ENCODE measurements around the gene OSBP.
"Not testable (repeated sequence)": the region's sequence is repeated elsewhere in the genome, so short reads cannot be mapped to it uniquely, and the experiment has no call there.

OSBP gene, protein sequence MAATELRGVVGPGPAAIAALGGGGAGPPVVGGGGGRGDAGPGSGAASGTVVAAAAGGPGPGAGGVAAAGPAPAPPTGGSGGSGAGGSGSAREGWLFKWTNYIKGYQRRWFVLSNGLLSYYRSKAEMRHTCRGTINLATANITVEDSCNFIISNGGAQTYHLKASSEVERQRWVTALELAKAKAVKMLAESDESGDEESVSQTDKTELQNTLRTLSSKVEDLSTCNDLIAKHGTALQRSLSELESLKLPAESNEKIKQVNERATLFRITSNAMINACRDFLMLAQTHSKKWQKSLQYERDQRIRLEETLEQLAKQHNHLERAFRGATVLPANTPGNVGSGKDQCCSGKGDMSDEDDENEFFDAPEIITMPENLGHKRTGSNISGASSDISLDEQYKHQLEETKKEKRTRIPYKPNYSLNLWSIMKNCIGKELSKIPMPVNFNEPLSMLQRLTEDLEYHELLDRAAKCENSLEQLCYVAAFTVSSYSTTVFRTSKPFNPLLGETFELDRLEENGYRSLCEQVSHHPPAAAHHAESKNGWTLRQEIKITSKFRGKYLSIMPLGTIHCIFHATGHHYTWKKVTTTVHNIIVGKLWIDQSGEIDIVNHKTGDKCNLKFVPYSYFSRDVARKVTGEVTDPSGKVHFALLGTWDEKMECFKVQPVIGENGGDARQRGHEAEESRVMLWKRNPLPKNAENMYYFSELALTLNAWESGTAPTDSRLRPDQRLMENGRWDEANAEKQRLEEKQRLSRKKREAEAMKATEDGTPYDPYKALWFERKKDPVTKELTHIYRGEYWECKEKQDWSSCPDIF

DNA sequence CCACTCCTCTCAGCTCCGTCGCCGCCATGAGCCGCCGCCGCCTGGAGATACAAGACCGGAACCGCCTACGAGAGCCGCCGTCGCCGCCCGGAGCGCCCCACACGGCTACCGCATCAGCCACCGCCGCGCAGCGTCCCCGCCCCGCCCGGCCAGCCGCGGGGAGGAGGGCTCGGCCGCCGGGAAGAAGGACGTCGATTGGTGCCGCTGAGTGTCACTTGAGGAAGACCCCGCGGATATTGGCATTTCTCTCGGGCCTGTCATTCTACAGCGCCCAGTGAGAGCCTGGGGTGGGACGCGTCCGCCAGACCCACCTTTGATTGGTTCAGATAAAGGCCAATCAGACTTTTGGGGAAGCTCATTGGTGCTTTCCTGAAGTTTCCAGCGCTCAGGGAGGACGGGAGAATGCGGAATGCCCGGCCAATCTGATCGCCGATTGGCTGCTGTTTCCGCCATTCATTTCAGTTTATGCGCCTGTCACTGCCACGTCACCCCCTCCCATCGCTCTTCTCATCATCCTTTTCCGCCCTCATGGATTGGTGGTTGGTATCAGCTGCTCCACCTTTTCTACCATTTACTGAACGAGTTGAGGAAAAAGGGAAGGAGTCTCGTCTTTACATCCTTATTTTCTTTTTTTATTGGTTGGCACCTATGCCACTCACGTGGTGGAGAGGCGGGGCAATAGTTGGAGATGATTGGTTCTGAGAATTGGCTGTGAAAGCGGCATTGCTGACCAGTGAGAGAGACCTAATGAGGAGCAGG is at the start of gene OSBP:
OSBP (minus strand) TSS at position 138 of the 759 bp plus-strand sequence; CDS start at position 28, 110 bp downstream.
- H3K27me3 Mint-ChIP-seq = no peaks in the 10 kb centered on the region
- H3K27ac Mint-ChIP-seq = peak within 1 kb of the TSS; percentile 98
- intact Hi-C loops (cut with micrococcal nuclease) = loop anchor here (1.0 to 10.0 kb wide), 3 partner anchors 53 to 189 kb away; partner anchors contain the start of gene PATL1
- H3K4me3 Mint-ChIP-seq = peak within 1 kb of the TSS; percentile 89
- no peaks in the 10 kb centered on the region for H3K9me3 Mint-ChIP-seq
- H3K36me3 Mint-ChIP-seq (ENCODE audit: low read depth) = peaks cover 23% of the 10 kb centered on the region
- peaks cover 40% of the 10 kb centered on the region for H3K4me1 Mint-ChIP-seq (ENCODE audit: low read depth)

DNA sequence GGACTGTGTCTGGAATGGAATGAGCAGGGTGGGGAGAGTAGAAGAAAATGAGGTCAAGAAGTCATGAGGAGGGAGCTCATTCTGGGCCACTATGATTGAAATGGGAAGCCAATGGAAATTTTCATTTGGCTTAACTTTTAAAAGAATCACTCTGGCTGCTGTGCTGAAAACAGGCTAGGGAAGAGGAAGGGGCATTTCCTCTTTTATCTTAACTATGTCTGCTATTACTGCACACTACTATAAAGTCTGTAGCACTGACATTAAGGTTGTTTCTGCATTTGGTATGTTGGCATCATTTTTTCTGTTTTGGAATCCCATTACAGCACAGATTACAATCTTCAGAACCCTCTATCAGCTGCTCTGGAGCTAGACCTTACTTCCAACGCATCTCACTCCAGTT is 45.0 kb upstream of the OSBP start:
- peaks cover 70% of the 10 kb centered on the region for H3K36me3 Mint-ChIP-seq (ENCODE audit: low read depth)
- H3K4me1 Mint-ChIP-seq (ENCODE audit: low read depth) = peaks cover 32% of the 10 kb centered on the region
- peak overlapping the region; percentile 75 for H3K27ac Mint-ChIP-seq
- no peaks in the 10 kb centered on the region for H3K9me3 Mint-ChIP-seq
- no peaks in the 10 kb centered on the region for H3K27me3 Mint-ChIP-seq
- intact Hi-C loops (cut with micrococcal nuclease) = no loop called here
- H3K4me3 Mint-ChIP-seq = peak overlapping the region; percentile 30

DNA sequence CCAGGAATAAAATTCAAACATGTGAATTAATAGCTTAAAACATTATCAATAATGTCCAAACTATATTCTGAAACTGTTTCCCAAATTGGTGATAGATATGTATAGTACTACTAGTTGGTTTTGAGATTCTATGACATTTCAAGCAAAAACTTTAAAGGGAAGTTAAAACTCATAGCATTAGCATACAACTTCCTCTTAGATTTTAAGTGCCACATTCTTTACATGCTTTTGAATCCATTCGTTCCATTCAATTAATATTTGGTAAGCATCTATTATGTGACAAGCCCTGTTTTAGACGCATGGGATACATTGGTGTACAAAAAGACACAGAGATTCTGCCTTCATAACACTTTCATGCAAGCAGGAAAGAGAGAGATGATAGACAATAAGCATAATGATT is 44.4 kb upstream of the OSBP start:
- H3K4me1 Mint-ChIP-seq (ENCODE audit: low read depth) = peaks cover 27% of the 10 kb centered on the region
- peak overlapping the region; percentile 75 for H3K27ac Mint-ChIP-seq
- H3K4me3 Mint-ChIP-seq = peak overlapping the region; percentile 30
- H3K36me3 Mint-ChIP-seq (ENCODE audit: low read depth) = peaks cover 70% of the 10 kb centered on the region
- no peaks in the 10 kb centered on the region for H3K27me3 Mint-ChIP-seq
- intact Hi-C loops (cut with micrococcal nuclease) = no loop called here
- no peaks in the 10 kb centered on the region for H3K9me3 Mint-ChIP-seq

DNA sequence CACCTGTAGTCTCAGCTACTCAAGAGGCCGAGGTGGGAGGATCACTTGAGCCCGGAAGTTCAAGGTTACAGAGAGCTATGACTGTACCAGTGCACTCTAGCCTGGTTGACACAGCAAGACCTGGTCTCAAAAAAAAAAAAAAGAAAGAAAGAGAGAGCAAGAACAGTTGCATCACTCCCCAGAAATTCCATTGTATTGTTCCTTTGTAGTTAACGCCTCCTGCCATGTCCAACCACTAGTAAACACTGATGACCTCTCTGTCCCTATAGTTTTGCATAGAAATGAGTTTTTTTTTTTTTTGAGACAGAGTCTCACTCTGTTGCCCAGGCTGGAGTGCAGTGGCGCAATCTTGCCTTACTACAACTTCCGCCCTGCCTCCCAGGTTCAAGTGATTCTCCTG is 42.5 kb upstream of the OSBP start:
- Mint-ChIP-seq H3K36me3 (ENCODE audit: low read depth) (peaks cover 77% of the 10 kb centered on the region), H3K27me3 (no peaks in the 10 kb centered on the region), H3K9me3 (no peaks in the 10 kb centered on the region), H3K4me1 (ENCODE audit: low read depth) (peaks cover 22% of the 10 kb centered on the region), H3K27ac (no peak overlapping the region), H3K4me3 (no peak overlapping the region)
- intact Hi-C loops (cut with micrococcal nuclease) = no loop called here

DNA sequence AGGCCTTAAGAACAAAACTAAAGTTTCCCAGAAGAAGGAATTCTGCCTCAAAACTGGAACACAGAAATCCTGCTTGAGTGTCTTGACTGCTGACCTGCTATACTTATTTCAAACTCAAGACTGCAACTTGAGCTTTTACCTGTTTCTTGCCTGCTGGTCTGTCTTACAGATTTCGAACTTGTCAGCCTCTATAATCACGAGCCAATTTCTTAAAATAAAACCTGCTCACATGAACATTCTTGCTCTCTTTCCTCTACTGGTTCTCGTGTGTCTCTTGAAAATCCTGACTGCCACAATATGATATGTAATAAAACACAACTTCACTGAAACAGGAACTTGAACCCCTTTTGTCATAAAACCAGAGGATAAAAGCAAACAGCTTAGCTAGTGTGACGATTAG is 39.3 kb upstream of the OSBP start:
- no peak overlapping the region for H3K4me3 Mint-ChIP-seq
- no peak overlapping the region for H3K27ac Mint-ChIP-seq
- intact Hi-C loops (cut with micrococcal nuclease) = no loop called here
- no peaks in the 10 kb centered on the region for H3K9me3 Mint-ChIP-seq
- peaks cover 7% of the 10 kb centered on the region for H3K4me1 Mint-ChIP-seq (ENCODE audit: low read depth)
- H3K36me3 Mint-ChIP-seq (ENCODE audit: low read depth) = peaks cover 97% of the 10 kb centered on the region
- no peaks in the 10 kb centered on the region for H3K27me3 Mint-ChIP-seq

DNA sequence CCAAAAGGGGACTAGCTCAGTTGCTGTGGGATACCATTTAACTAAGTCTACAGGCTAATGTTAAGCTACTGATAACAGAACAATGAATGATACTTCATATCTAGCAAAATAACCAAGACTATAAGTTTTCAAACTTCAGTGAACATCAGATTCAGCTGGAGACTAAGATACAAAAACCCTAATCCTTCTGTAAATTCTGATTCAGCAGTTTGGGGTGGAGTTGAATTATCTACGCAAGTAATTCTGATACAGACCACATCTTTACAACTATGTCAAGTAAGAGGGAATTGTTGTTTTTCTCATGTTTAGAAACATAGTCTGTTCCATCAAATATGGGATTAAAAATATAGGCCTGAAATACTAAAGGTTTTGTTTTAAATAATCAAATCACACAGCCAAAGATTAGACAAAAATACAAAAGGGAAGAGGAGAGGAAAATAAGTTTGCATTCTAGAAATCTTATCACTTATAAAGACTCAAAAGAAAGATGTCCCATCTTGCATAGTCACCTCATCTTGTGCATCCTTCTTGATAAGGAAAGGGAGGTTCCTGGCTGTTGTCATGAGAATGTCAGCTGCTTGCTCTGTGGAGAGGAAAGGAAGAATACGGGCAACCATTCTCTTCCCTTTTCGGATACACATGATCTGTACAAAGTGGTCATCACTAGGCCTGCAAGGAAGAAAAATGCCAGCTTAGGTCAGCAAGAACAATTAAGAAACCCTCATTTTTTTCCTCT is 31.8 kb upstream of the OSBP start:
- no peaks in the 10 kb centered on the region for H3K27me3 Mint-ChIP-seq
- intact Hi-C loops (cut with micrococcal nuclease) = loop anchor here (5.0 kb wide), 1 partner anchor 55 kb away; no protein-coding TSS in a partner anchor
- H3K9me3 Mint-ChIP-seq = no peaks in the 10 kb centered on the region
- peaks cover 96% of the 10 kb centered on the region for H3K36me3 Mint-ChIP-seq (ENCODE audit: low read depth)
- H3K27ac Mint-ChIP-seq = no peak overlapping the region
- no peaks in the 10 kb centered on the region for H3K4me1 Mint-ChIP-seq (ENCODE audit: low read depth)
- H3K4me3 Mint-ChIP-seq = no peak overlapping the region

DNA sequence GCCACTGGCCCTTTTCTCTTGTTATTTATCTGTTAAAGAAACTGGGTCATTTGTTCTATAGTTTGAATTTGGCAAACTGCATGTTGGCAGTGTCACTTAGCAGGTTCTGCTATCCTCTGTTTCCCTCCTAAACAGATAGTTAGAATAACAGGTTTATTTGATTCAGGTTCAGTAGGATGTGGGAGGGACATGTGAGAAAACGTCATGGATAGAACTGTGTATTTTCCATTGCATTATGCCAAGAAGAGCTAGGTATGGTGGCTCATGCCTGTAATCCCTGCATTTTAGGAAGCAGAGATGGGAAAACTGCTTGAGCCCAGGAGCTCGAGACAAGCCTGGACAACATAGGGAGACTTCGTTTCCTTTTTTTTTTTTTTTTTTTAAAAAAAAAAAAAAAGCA is 29.0 kb upstream of the OSBP start:
- Mint-ChIP-seq H3K4me1 (ENCODE audit: low read depth) (no peaks in the 10 kb centered on the region), H3K27me3 (no peaks in the 10 kb centered on the region), H3K27ac (no peak overlapping the region), H3K9me3 (no peaks in the 10 kb centered on the region), H3K36me3 (ENCODE audit: low read depth) (peaks cover 96% of the 10 kb centered on the region), H3K4me3 (no peak overlapping the region)
- intact Hi-C loops (cut with micrococcal nuclease) = no loop called here

DNA sequence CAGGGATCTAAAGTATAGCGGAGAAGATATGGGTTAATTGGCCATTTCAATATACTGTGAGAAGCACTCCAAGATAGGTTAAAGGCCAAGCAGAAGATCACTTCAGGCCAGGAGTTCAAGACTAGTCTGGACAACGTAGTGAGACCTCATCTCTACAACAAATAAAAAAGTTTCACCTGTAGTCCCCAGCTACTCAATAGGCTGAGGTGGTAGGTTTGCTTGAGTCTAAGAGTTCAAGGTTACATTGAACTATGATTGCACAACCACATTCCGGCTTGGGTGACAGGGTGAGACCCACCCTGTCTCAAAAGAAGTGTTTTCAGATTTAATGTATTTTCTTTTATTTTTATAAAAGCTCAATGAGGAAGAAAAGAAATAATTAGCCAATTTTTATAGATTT is 27.8 kb upstream of the OSBP start:
- Mint-ChIP-seq H3K4me1 (ENCODE audit: low read depth) (no peaks in the 10 kb centered on the region), H3K9me3 (no peaks in the 10 kb centered on the region), H3K4me3 (no peak overlapping the region), H3K36me3 (ENCODE audit: low read depth) (peaks cover 96% of the 10 kb centered on the region), H3K27ac (no peak overlapping the region), H3K27me3 (no peaks in the 10 kb centered on the region)
- intact Hi-C loops (cut with micrococcal nuclease) = no loop called here

DNA sequence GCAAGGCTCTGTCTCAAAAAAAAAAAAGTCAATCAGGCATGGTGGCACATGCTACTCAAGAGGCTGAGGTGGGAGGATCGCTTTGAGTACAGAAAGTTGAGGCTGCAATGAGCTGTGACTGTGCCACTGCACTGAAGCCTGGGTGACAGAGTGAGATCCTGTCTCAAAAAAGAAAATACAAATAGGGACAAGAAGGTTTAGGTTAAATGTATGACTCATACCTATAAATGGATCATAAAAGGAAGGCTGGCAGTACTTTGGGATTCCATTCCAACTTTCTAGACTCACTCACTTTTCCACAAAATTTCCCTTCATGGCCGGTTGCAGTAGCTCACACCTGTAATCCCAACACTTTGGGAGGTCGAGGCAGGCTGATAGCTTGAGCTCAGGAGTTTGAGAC is 25.6 kb upstream of the OSBP start:
- no peak overlapping the region for H3K4me3 Mint-ChIP-seq
- no peaks in the 10 kb centered on the region for H3K27me3 Mint-ChIP-seq
- intact Hi-C loops (cut with micrococcal nuclease) = no loop called here
- H3K4me1 Mint-ChIP-seq (ENCODE audit: low read depth) = no peaks in the 10 kb centered on the region
- no peak overlapping the region for H3K27ac Mint-ChIP-seq
- peaks cover 96% of the 10 kb centered on the region for H3K36me3 Mint-ChIP-seq (ENCODE audit: low read depth)
- no peaks in the 10 kb centered on the region for H3K9me3 Mint-ChIP-seq

DNA sequence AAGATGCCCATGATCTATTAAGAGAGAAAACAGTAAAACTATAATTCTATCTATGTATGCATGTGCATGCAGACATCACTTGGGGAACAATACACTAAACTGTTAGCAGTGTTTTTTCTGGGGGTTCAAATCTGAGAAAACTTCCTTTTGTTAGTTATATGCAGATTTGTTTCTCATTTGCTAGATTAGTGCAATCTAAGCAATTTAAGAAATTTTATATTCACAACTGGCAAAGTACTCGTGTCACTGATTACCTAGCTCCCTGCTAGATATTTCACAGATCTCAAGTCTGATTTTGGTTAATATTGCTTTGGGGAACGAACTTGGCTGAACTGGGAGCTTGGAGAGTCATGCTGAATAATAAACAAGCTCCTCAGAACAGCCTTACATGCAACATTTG is 14.9 kb upstream of the OSBP start:
- Mint-ChIP-seq H3K4me3 (no peak overlapping the region), H3K27ac (no peak overlapping the region), H3K27me3 (no peaks in the 10 kb centered on the region), H3K4me1 (ENCODE audit: low read depth) (peaks cover 4% of the 10 kb centered on the region), H3K36me3 (ENCODE audit: low read depth) (peaks cover 25% of the 10 kb centered on the region), H3K9me3 (no peaks in the 10 kb centered on the region)
- intact Hi-C loops (cut with micrococcal nuclease) = no loop called here

DNA sequence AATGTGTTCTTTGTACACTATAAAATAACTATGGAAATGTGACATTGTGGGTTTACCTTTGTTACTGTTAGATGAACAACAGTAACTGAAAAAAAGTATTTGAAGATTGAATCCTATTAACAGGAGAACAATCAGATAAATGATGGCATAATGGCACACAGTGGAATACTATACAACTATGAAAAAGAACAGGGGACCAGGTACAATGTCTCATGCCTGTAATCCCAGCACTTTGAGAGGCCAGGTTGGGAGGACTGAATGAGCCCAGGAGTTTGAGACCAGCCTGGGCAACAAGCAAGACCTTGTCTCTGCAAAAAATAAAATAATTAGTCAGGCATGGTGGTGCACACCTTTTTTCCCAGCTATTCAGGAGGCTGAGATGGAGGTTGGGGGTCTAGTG is 14.4 kb upstream of the OSBP start:
- intact Hi-C loops (cut with micrococcal nuclease) = no loop called here
- peaks cover 4% of the 10 kb centered on the region for H3K4me1 Mint-ChIP-seq (ENCODE audit: low read depth)
- no peak overlapping the region for H3K27ac Mint-ChIP-seq
- H3K36me3 Mint-ChIP-seq (ENCODE audit: low read depth) = peaks cover 20% of the 10 kb centered on the region
- no peak overlapping the region for H3K4me3 Mint-ChIP-seq
- no peaks in the 10 kb centered on the region for H3K9me3 Mint-ChIP-seq
- no peaks in the 10 kb centered on the region for H3K27me3 Mint-ChIP-seq

DNA sequence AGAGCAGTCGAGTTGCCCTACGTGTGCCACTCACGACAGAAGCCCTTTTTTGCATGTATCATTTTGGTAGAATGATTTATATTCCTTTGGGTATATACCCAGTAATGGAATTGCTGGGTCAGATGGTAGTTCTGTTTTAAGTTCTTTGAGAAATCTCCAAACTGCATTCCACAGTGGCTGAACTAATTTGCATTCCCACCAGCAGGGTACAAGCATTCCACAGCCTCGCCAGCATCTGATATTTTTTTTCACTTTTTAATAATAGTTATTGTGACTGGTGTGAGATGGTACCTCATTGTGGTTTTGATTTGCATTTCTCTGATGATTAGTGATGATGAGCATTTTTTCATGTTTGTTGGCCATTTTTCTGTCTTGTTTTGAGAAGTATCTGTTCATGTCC is 11.4 kb upstream of the OSBP start:
- not testable (repeated sequence) for H3K27ac Mint-ChIP-seq
- peaks cover 15% of the 10 kb centered on the region for H3K36me3 Mint-ChIP-seq (ENCODE audit: low read depth)

DNA sequence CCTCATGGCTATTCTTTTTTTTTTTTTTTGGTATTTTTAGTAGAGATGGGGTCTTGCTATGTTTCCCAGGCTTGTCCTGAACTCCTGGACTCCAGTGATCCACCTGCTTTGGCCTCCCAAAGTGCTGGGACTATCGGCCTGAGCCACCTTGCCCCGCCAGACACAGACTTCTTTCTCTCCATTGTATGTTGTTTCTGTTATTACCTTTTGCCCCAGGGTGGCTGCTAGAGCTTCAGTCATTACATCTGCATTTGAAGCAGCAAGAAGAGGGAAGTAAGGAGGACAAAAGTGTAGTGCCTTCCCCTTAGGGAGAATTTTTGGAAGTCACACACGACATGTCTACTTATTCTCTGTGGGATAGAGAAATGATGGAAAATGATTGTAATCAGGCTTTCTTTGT is 10.1 kb upstream of the OSBP start:
- no peak overlapping the region for H3K4me3 Mint-ChIP-seq
- H3K4me1 Mint-ChIP-seq (ENCODE audit: low read depth) = peaks cover 4% of the 10 kb centered on the region
- intact Hi-C loops (cut with micrococcal nuclease) = no loop called here
- peaks cover 9% of the 10 kb centered on the region for H3K36me3 Mint-ChIP-seq (ENCODE audit: low read depth)
- no peaks in the 10 kb centered on the region for H3K27me3 Mint-ChIP-seq
- no peaks in the 10 kb centered on the region for H3K9me3 Mint-ChIP-seq
- no peak overlapping the region for H3K27ac Mint-ChIP-seq

More for the DNA sequence above, 11.4 kb upstream of the OSBP start:
- H3K4me1 Mint-ChIP-seq (ENCODE audit: low read depth); intact Hi-C loops (cut with micrococcal nuclease); H3K4me3 Mint-ChIP-seq; H3K9me3 Mint-ChIP-seq; H3K27me3 Mint-ChIP-seq: not testable (repeated sequence)

Data from dendritic cell treated with granulocyte-macrophage colony-stimulating factor and Interleukin-4, amounts not matched to agents 40 ng/mL and 50 ng/mL, for 4 days (primary cell).